ENCODE results near the gene METRNL.

DNA sequence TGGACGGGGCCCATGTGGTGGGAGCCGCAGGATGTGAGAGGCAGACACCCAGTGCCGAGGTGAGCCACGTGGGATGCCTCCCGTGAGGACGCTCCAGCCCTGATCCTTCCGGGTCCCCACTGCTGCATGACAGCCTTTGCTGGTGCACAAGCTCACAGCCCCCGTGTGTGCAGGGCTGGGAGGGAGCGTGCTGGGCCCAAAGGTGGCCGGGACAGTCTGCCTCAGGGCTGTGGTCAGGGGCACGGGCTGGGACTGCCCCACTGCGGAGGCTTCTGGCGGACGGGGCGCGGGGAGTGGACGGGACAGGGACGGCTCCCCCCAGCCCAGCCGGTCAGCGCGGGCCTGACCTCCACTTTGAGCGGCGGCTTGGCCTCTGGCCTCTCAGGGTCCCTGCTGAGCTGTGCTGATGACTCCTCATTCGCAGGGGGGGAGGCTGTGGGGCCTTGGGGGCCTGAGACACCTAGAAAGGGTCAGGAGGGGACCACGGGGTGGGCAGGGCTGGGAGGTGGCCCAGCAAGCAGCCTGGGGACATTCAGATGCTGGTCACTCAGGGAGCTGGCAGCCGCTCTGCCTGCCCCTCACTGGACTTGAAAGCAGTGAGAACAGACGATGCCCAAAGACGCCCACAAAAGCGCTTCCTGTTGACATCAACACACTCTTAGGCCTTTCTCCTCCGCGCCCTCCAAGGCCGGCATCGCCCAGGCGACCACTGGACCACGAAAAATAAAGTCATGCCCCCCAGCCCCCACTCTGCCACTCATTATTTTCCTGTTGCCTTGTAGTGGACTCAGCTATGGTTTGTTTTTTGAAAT lies 9.3 kb upstream of the METRNL start:
- TF ChIP-seq, protein P1, sequence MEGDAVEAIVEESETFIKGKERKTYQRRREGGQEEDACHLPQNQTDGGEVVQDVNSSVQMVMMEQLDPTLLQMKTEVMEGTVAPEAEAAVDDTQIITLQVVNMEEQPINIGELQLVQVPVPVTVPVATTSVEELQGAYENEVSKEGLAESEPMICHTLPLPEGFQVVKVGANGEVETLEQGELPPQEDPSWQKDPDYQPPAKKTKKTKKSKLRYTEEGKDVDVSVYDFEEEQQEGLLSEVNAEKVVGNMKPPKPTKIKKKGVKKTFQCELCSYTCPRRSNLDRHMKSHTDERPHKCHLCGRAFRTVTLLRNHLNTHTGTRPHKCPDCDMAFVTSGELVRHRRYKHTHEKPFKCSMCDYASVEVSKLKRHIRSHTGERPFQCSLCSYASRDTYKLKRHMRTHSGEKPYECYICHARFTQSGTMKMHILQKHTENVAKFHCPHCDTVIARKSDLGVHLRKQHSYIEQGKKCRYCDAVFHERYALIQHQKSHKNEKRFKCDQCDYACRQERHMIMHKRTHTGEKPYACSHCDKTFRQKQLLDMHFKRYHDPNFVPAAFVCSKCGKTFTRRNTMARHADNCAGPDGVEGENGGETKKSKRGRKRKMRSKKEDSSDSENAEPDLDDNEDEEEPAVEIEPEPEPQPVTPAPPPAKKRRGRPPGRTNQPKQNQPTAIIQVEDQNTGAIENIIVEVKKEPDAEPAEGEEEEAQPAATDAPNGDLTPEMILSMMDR (IDR thresholded peaks at IDR 0.05; ENCODE audit: low read depth, low read length): no peak
- TF ChIP-seq EZH2phosphoT487 (IDR thresholded peaks at IDR 0.05; ENCODE audit: low read depth): no peak
